NCI-H1417 treated with DMSO at 0.1 percent for 48 hours (cell line): ENCODE data around the gene FAM117B.
"Not testable (repeated sequence)": the region's sequence is repeated elsewhere in the genome, so short reads cannot be mapped to it uniquely, and the experiment has no call there.

Experiments
- DNase-seq: peaks from one replicate; lab custom pipeline; 2025; lab: John Stamatoyannopoulos, UW

FAM117B gene

DNA sequence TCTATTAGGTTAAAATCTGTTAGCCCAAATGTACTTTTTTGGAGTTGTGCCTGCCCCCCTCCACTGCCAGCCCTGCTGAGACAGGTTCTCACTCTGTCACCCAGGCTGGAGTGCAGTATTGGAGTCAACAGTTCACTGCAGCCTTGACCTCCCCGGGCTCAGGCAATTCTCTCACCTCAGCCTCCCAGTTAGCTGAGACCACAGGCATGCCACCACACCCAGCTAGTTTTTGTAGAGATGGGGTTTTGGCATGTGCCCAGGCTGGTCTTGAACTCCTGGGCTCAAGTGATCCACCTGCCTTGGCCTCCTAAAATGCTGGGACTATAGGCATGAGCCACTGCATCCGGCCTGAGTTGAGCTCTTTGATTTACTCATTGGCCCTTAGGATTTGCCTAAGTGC lies 126.1 kb downstream of the FAM117B start:
- no peak for DNase-seq

DNA sequence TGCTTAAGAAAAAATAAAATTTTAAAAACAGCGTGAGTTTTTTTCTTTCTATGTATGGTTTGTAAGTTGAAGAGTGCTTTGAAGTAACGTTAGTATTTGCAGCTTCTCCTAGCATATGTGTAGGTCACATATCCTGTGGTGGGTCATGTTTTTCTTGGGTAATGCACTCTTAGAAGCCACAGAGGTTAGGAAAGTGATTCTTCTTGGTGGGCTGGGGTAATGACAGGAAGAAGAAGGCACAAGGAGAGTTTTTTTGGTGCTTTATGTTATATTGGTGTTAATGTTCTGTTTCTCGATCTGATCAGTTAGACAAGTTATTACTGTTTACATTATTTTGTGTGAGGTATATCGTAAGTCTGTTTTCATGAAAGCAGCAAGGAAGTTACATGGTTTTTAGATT lies 127.8 kb downstream of the FAM117B start:
- no peak for DNase-seq

- no peak for DNase-seq
These were observed 129.1 kb downstream of the FAM117B start for GRCh38 chr2:202763916-202764315.

DNA sequence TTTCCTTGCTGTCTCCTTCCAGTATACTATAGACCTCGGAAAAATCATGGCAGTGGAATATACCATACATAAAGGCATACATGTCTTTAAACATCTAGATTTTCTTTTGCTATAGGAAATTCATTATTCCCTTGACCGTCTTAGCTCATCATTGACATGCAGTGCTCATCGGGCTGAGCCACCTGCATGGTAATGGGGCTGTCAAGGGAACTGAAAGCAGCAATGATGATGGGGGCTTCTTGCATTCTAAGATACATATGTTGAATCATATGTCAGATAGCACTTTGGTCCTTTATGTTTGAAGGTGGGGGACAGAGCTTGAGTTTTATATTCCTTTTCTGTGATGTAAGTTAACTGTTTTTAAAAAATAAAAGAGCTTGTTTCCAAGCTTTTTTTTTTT lies 130.2 kb downstream of the FAM117B start:
- no peak for DNase-seq

DNA sequence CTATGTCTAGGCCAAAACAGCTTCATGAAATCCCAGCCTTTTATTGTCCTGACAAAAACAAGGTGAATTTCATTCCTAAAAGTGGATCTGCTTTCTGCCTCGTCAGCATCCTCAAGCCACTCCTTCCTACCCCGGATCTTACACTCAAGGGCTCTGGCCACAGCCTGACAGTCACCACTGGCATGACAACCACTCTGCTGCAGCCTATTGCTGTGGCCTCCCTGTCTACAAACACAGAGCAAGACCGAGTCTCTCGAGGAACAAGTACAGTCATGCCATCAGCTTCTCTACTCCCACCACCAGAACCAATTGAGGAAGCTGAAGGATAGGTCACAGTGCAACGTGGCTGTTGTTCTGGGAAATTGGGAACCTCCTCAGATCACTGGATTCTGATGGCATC lies 130.7 kb downstream of the FAM117B start:
- no peak for DNase-seq

- no peak for DNase-seq
These were observed 133.5 kb downstream of the FAM117B start for GRCh38 chr2:202768273-202768672.

DNA sequence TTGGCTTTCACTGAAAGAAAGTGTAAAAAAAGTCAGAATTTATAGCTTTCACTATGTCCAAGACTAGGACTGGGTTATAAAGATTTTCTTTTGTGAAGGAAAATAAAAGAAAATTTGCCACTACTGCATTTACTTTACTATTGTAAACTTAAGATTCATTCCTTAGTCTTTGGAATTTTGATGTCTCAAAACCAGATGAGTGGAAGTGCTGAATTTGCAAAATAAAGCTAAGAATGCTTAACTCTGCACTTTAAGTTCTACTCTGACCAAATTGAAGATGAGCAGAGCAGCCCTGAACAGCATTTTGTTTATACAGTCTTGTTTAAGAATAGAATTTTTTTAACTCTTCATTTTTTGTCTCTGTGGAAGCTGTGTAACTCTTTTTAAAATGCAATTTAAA lies 134.4 kb downstream of the FAM117B start:
- DNase-seq, result no peak

DNA sequence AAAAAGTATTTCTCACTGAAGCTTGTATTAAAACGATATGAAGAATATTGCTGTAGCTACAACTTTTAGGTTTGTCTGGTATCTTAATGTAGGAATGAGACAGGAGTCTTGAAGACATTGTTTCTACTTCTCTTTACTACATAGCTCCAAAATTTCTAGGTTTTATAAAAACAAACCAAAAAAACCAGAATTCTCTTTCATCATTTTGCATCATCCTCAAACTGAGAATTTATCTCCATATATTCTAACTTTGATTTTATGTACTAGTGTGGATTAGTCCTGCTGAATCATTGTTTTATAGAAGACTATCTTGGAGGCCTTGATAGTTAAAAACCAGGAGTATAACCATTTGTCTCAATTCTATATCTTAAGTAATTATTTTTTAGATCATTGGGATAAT lies 136.6 kb downstream of the FAM117B start:
- no peak for DNase-seq

DNA sequence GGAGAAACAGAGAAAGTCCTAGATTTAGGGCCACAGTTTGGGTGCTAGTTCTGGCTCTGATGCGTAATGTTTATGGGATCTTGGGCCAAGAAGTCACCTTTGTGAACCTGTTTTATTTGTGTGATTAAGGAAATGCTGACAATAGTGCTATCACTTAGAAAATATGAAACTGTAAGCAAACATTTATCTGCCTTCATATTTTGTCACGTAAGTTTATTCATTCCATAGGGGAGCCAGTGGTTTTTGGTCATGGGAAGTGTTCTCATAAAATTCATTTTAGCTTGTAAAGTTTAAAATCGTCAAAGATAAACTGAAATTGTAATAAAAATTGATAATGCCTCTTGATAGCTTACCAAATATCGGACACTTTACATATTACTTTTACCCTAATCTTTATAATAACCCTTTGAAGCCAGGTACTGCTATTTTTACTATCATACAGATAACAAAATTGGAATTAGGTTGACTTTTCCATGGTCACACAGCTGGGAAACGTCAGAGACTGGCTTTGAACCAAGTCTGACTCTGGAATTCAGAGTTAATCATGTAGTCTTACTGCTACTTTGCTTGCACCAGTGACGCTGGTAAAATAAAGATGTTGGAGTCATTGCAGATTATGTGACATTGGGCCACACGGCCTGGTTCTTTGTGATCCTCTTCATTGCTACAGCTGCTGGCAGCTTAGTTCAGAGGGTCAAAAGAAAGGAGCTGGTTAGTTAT lies 137.1 kb downstream of the FAM117B start:
- DNase-seq, result no peak

DNA sequence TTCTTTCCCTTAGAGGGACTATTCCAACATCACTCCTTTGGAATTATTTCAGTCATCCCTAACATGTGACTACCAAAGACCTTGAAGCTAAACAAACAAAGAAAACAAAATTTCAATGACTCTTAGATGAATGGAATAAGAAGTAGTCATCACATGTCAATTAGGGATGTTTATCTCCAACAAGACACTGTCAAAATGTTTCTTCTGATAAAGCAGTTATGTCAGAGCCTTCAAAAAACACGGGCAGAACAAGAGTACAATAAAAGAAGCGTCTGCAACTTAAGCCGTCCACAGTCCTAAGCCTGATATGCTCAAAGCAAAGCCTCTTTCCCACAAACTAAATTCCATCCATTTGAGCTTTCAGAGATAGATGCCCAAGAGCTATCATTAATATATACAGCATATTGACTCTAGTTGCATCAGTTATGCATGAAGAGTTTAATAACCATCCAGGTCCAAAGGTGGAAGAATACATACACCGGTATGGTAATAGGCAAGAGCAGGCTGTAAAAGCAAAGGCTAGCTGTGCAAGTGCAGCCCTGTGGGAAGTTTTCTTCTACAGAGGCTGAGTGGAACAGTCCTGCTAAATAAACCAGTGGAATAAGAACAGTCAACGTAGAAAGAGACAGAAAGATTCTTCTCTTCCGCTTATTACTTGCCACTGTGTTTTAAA lies 138.7 kb downstream of the FAM117B start:
- DNase-seq, result no peak

DNA sequence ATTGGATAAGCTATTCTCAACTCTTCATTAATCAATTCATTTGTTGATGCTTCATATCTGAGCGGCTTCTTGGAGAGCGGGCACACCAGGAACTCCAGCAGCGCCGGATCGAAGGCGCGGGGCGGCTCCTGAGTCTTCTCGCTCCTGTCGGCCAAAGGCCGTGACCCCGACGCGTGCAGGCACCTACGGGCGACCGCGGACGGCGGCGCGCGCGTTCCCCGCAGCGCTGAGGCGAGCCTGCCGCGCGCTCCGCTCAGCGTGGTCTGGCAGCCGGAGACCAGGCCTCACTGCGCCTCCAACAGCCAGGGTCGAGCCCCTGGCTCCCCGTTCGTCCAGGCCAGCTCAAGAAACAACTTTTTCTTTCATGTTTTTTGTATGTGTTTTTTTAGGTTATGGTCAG lies 139.3 kb downstream of the FAM117B start:
- no peak for DNase-seq

GRCh38 chr2:202778217-202778616 lies 143.4 kb downstream of the FAM117B start:
- no peak for DNase-seq

GRCh38 chr2:202780514-202781021 lies 145.8 kb downstream of the FAM117B start:
- no peak for DNase-seq

GRCh38 chr2:202782940-202783558 lies 148.3 kb downstream of the FAM117B start:
- DNase-seq, result no peak

GRCh38 chr2:202786842-202787241 lies 152.1 kb downstream of the FAM117B start:
- DNase-seq, result no peak

DNA sequence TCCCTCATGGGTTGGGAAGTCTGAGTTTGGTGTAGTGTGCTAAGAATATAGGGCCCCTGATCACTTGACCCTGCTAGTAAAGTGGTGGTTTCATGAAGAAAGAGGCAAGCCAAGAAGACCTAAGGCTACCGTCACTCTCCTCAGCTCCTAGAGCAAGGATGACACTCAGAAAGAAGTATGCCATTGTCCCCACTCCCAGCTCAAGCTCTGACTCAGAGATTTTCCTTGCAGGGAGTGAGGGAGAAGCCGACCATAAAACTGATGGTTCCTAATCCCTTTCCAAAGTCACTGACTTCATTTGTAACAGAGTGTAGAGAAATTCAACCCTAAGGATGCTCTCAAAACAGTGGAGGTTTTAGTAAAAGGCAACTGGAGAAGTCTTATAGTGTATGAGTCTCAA lies 155.9 kb downstream of the FAM117B start:
- DNase-seq, result no peak

DNA sequence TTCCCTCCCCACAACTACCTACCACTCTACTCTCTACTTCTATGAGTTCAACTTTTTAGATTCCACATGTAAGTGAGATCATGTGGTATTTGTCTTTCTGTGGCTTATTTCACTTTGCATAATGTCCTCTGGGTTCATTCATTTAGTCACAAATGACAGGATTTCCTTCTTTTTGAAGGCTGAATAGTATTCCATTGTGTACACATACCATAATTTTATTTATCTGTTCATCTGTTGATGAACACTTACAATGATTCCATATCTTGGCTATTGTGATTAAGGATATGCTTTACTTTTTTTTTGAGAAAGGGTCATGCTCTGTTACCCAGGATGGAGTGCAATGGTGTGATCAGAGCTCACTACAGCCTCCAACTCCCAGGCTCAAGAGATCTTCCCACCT lies 163.2 kb downstream of the FAM117B start:
- no peak for DNase-seq

DNA sequence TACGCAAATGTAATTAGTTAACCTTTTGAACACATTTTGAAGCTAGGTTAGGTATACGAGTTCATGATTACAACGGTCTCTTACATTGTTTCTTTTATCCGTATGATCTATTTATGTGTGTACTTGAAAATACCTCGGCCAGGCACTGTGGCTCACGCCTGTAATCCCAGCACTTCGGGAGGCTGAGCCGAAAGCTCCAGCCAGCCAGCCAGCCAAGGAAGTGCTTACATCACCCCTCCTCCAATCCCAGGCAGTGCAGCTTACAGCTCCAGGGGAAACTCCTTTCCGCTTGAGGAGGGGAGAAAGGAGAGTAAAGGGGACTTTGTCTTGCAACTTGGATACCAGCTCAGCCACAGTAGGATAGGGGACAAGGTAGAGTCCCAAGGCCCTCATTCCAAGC lies 171.1 kb downstream of the FAM117B start:
- not testable (repeated sequence) for DNase-seq

DNA sequence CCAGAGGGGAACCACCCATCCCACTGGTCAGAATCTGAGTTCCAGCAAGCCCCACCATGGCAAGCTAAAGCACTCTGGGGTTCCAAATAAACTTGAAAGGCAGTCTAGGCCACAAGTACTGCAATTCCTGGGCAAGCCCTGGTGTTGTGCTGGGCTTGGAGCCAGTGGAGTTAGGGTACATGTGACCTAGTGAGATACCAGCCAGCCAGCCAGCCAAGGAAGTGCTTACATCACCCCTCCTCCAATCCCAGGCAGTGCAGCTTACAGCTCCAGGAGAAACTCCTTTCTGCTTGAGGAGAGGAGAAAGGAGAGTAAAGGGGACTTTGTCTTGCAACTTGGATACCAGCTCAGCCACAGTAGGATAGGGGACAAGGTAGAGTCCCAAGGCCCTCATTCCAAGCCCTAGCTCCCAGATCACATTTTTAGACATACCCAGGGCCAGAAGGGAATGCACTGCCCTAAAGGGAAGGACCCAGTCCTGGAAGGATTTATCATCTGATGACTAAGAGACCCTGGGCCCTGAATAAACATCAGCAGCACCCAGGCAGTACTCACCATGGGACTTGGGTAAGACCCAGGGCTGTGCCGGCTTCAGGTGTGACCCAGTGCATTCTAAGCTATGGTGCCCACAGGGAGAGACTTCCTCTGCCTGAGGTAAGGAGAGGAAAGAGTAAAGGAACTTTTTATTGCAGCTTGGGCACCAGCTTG lies 172.8 kb downstream of the FAM117B start:
- DNase-seq, result not testable (repeated sequence)

GRCh38 chr2:202808754-202809153 lies 174.0 kb downstream of the FAM117B start:
- DNase-seq, result no peak

DNA sequence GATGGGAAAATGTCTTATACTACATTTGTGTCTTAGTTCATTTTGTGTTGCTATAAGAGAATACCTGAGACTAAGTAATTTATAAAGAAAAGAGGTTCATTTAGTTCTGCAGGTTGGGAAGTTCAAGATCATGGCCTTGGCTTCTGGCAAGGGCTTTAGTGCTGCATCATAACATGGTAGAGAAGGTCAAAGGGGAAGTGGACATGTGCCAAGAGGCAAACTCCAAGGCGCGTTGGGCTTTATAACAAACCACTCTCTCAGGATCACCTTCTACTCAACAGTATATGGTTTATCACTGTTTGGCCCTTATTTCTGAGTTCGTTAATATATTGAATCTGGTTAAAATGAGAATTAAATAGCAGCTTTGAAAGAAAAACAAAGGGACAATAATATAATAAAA lies 178.6 kb downstream of the FAM117B start:
- no peak for DNase-seq

GRCh38 chr2:202814226-202814625 lies 179.5 kb downstream of the FAM117B start:
- no peak for DNase-seq
